OCI-LY7 (cell line): ENCODE data around the gene ADD3. TPM values are rescaled to one million over a fixed set of nuclear protein-coding genes. Genes with fewer than 3 reads are reported as not detected.

Source experiments
- BruUV-seq: library from RNA; stranded (reverse); fragments of 400-500 nt; replicated peaks from 2 replicates; lab custom pipeline; 2021; lab: Mats Ljungman, UMichigan
- CTCF ChIA-PET: fragments of 300-600 bp; sonication (Branson Sonifier 250); formaldehyde crosslinking; loops from one replicate; lab custom pipeline; 2022; ENCODE audit warnings: antibody characterized with exemption; ENCODE audit not compliant: unreplicated experiment; lab: Charles Lee
- POLR2A ChIA-PET: fragments of 300-600 bp; sonication (Branson Sonifier 250); formaldehyde crosslinking; loops from one replicate; lab custom pipeline; 2022; ENCODE audit warnings: antibody characterized with exemption; lab: Charles Lee
- DNase-seq: peaks from one replicate; pipeline ENCODE4 v3.0.0-alpha.2; 2015; ENCODE audit warnings: low spot score
- H2AFZ ChIP-seq: fragments of 200-600 bp; sonication (generic), shearing (Covaris generic); 2 replicates; pipeline ENCODE4 v1.6.1; 2014; ENCODE audit warnings: mild to moderate bottlenecking, antibody characterized with exemption, low read length, moderate library complexity
- H3K27ac ChIP-seq: fragments of 200-600 bp; sonication (generic); 2 replicates; pipeline ENCODE4 v1.5.1; 2014; ENCODE audit warnings: mixed run types, low read depth, mild to moderate bottlenecking, moderate library complexity, low read length, inconsistent platforms; ENCODE audit not compliant: poor library complexity, severe bottlenecking
- H3K36me3 ChIP-seq: fragments of 200-600 bp; sonication (generic); 2 replicates; pipeline ENCODE4 v1.6.1; 2014; ENCODE audit warnings: mild to moderate bottlenecking, antibody characterized with exemption, low read length, moderate library complexity, mixed read lengths; ENCODE audit not compliant: insufficient read depth
- H3K4me1 ChIP-seq: fragments of 200-600 bp; sonication (generic); 2 replicates; pipeline ENCODE4 v1.5.1; 2014; ENCODE audit warnings: mild to moderate bottlenecking, low read length; ENCODE audit not compliant: insufficient read depth, poor library complexity, severe bottlenecking
- H3K4me2 ChIP-seq: fragments of 200-600 bp; sonication (generic); 2 replicates; pipeline ENCODE4 v1.6.1; 2014; ENCODE audit warnings: mild to moderate bottlenecking, low read length
- H3K4me3 ChIP-seq: fragments of 200-600 bp; sonication (generic); 2 replicates; pipeline ENCODE4 v1.5.1; 2014; ENCODE audit warnings: mild to moderate bottlenecking, low read depth, low read length; ENCODE audit not compliant: poor library complexity, severe bottlenecking
- H3K79me2 ChIP-seq: fragments of 200-600 bp; sonication (generic); 2 replicates; pipeline ENCODE4 v1.6.1; 2016; ENCODE audit warnings: low read depth, mild to moderate bottlenecking, low read length, moderate library complexity, mixed read lengths; ENCODE audit not compliant: insufficient read depth
- H3K9me2 ChIP-seq: fragments of 200-600 bp; sonication (generic); 2 replicates; pipeline ENCODE4 v1.6.1; 2016; ENCODE audit warnings: mild to moderate bottlenecking, low read length, mixed read lengths; ENCODE audit not compliant: insufficient read depth
- H3K9me3 ChIP-seq: fragments of 200-600 bp; sonication (generic); 2 replicates; pipeline ENCODE4 v1.6.1; 2014; ENCODE audit warnings: mild to moderate bottlenecking, mixed run types, low read length, mixed read lengths
- H4K20me1 ChIP-seq: fragments of 200-600 bp; sonication (generic); 2 replicates; pipeline ENCODE4 v1.6.1; 2014; ENCODE audit warnings: mild to moderate bottlenecking, antibody characterized with exemption, low read length, moderate library complexity, mixed read lengths; ENCODE audit not compliant: insufficient read depth
- CTCF ChIP-seq: fragments of 200-600 bp; sonication (generic); conservative IDR thresholded peaks from 2 replicates; pipeline ENCODE4 v1.5.1; 2014; ENCODE audit warnings: mild to moderate bottlenecking, antibody characterized with exemption, low read length, moderate library complexity, mixed read lengths
- EZH2phosphoT487 ChIP-seq: fragments of 200-600 bp; sonication (generic); IDR thresholded peaks from 2 replicates; pipeline ENCODE4 v1.6.1; 2018; ENCODE audit warnings: low read depth, borderline replicate concordance, mild to moderate bottlenecking, mixed run types, antibody characterized with exemption, low read length, moderate library complexity, mixed read lengths
- intact Hi-C: fragments of 100-400 bp; cut with micrococcal nuclease; formaldehyde crosslinking; loops from one replicate; pipeline ENCODE4 v1.10.0; 2022; ENCODE audit not compliant: unreplicated experiment
- total RNA-seq, 2 experiments: library from RNA; depleted of rRNA in 1 of 2; stranded (reverse); fragments of >200 nt in 1 of 2; shearing (Covaris generic) in 1 of 2; gene quantifications; 2 replicates each; pipeline ENCODE4 v1.2.3, GENCODE V29; 2014 to 2022

Gene ADD3
- total RNA-seq, 2 experiments from 2014 or later, result 75.8 to 89.7 TPM

DNA sequence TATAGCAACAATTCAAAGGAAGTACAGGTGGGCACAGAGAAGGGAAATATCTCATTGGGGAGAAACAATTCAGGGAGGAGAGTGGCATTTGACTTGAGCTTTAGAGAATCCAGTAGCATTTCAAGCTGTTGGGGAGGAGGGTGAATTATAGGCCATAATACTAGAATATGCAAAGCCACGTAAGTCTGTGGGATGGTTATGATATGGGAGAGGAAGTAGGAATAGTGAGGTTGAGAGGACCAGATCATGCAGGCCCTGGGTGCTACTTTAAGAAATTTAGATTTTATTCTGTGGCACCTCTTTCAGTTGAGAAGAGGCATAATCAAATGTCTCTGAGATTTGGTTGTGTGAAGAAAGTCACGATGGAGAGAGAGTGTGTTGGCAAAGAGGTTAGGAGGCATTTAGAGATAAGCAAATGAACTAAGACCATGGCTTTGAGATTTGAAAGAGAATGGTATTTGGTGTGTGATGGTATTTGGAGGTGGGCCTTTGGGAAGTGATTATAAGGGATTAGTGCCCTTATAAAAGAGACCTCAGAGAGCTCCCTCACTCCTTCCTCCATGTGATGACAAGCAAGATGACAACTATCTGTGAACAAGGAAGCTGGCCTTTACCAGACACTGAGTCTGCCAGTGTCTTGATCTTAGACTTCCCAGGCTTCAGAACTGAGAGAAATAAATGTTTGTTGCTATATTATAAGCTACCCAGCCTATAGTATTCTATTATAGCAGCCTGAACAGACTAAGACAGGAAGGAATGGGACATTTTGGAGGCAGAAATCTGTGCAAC is 15.1 kb downstream of the ADD3 start:
- no peaks in the 10 kb centered on the region for H3K4me1 ChIP-seq
- CTCF ChIA-PET, result no interaction called here
- no peaks in the 10 kb centered on the region for H3K9me3 ChIP-seq
- H3K36me3 ChIP-seq, result no peaks in the 10 kb centered on the region
- no peak overlapping the region for H3K27ac ChIP-seq
- TF ChIP-seq EZH2phosphoT487, result no peak
- TF ChIP-seq CTCF, result no peak
- DNase-seq, result no peak
- H3K9me2 ChIP-seq, result no peaks in the 10 kb centered on the region
- intact Hi-C loops, result no loop called here
- H2AFZ ChIP-seq, result no peak overlapping the region
- peaks cover 9% of the 10 kb centered on the region; the same call in 1 of the 2 replicates for H4K20me1 ChIP-seq
- POLR2A ChIA-PET, result interaction anchor here (0.9 to 1.5 kb wide), 4 partner anchors 9 to 17 kb away, joined by 3 to 4 read pairs (median 4); partner anchors contain the start of gene ADD3
- BruUV-seq, result no TSS peak
- peaks cover 79% of the 10 kb centered on the region; the same call in 1 of the 2 replicates for H3K79me2 ChIP-seq
- H3K4me2 ChIP-seq, result no peak overlapping the region
- no peak overlapping the region for H3K4me3 ChIP-seq

GRCh38 chr10:110023785-110024465 is 16.1 kb downstream of the ADD3 start:
- ChIA-PET POLR2A (interaction anchor here (0.8 to 1.2 kb wide), 3 partner anchors 8 to 23 kb away, joined by 3 to 4 read pairs (median 3); no protein-coding TSS in a partner anchor), CTCF (no interaction called here)
- H4K20me1 ChIP-seq, result peaks cover 9% of the 10 kb centered on the region; the same call in 1 of the 2 replicates
- H3K27ac ChIP-seq, result no peak overlapping the region
- no peak overlapping the region for H3K4me2 ChIP-seq
- intact Hi-C loops, result no loop called here
- H3K4me3 ChIP-seq, result no peak overlapping the region
- H3K79me2 ChIP-seq, result peaks cover 72% of the 10 kb centered on the region; the same call in 1 of the 2 replicates
- no TSS peak for BruUV-seq
- no peak overlapping the region for H2AFZ ChIP-seq
- no peaks in the 10 kb centered on the region for H3K36me3 ChIP-seq
- DNase-seq, result no peak
- H3K9me2 ChIP-seq, result no peaks in the 10 kb centered on the region
- H3K9me3 ChIP-seq, result no peaks in the 10 kb centered on the region
- no peak for TF ChIP-seq CTCF
- TF ChIP-seq EZH2phosphoT487, result no peak
- H3K4me1 ChIP-seq, result no peaks in the 10 kb centered on the region
